CD14-positive monocyte (primary cell): ENCODE measurements around the gene SACM1L. TPM values are rescaled to one million over a fixed set of nuclear protein-coding genes. Genes with fewer than 3 reads are reported as not detected.

Source experiments
- DNase-seq, 3 donors: peaks; one replicate each; pipeline ENCODE4 v3.0.0-alpha.2; 2011 to 2022
- H2AFZ ChIP-seq: 2 replicates; pipeline ENCODE4 v1.6.0; 2012; ENCODE audit warnings: mild to moderate bottlenecking, low read depth, low read length, inconsistent platforms; ENCODE audit not compliant: insufficient read depth, poor library complexity, severe bottlenecking
- H3K27ac ChIP-seq, 2 donors: 1 replicate in 1 of 2; 2 replicates in 1 of 2; pipeline ENCODE4 v1.5.1; 2012 to 2013; ENCODE audit warnings: low read length in 2 of 2, control low read depth in 1 of 2, inconsistent platforms in 1 of 2, low read depth in 1 of 2, mild to moderate bottlenecking in 1 of 2
- H3K27me3 ChIP-seq, 2 donors: one replicate each; pipeline versions ENCODE4 v1.6.0 to v1.6.1; 2011 to 2013; ENCODE audit warnings: low read length in 2 of 2; ENCODE audit not compliant: control insufficient read depth in 2 of 2, insufficient read depth in 2 of 2
- H3K36me3 ChIP-seq, 2 donors: replicated peaks in 1 of 2; 1 replicate in 1 of 2; 2 replicates in 1 of 2; pipeline versions ENCODE4 v1.5.1 to v1.6.1; 2012 to 2013; ENCODE audit warnings: low read length in 2 of 2, control low read depth in 1 of 2, inconsistent platforms in 1 of 2, mild to moderate bottlenecking in 1 of 2; ENCODE audit not compliant: insufficient read depth in 2 of 2, control insufficient read depth in 1 of 2
- H3K4me1 ChIP-seq, 2 donors: 1 replicate in 1 of 2; 2 replicates in 1 of 2; pipeline versions ENCODE4 v1.5.1 to v1.6.1; 2012 to 2013; ENCODE audit warnings: low read length in 2 of 2, control low read depth in 1 of 2, inconsistent platforms in 1 of 2, mild to moderate bottlenecking in 1 of 2, moderate library complexity in 1 of 2; ENCODE audit not compliant: insufficient read depth in 2 of 2, control insufficient read depth in 1 of 2
- H3K4me2 ChIP-seq: replicated peaks from 2 replicates; pipeline ENCODE3; 2012; ENCODE audit warnings: low read length, moderate library complexity, mild to moderate bottlenecking; ENCODE audit not compliant: poor library complexity, severe bottlenecking; ENCODE audit errors: extremely low read depth
- H3K4me3 ChIP-seq, 3 experiments: fragments of 200-600 bp in 1 of 3; sonication (generic) in 1 of 3; replicated peaks in 1 of 3; 1 replicate in 2 of 3; 2 replicates in 1 of 3; pipeline ENCODE4 v1.5.1; 2011 to 2013; ENCODE audit warnings: low read length in 3 of 3, mild to moderate bottlenecking in 3 of 3, control low read depth in 2 of 3, low read depth in 2 of 3, inconsistent platforms in 1 of 3, moderate library complexity in 1 of 3
- H3K79me2 ChIP-seq: 2 replicates; pipeline ENCODE4 v1.6.0; 2012; ENCODE audit warnings: mild to moderate bottlenecking, control low read depth, inconsistent platforms, low read length, moderate library complexity; ENCODE audit not compliant: insufficient read depth
- H3K9ac ChIP-seq: 2 replicates; pipeline ENCODE4 v1.6.0; 2017; ENCODE audit warnings: low read length, mild to moderate bottlenecking; ENCODE audit not compliant: insufficient read depth, poor library complexity, severe bottlenecking
- H3K9me3 ChIP-seq, 2 donors: replicated peaks in 1 of 2; 1 replicate in 1 of 2; 2 replicates in 1 of 2; pipeline versions ENCODE4 v1.5.1 to v1.6.1; 2012 to 2013; ENCODE audit warnings: low read length in 2 of 2, control low read depth in 1 of 2; ENCODE audit not compliant: control insufficient read depth in 1 of 2, insufficient read depth in 1 of 2
- H4K20me1 ChIP-seq: 2 replicates; pipeline ENCODE4 v1.6.0; 2012; ENCODE audit warnings: mild to moderate bottlenecking, low read length, control low read depth, moderate library complexity; ENCODE audit not compliant: insufficient read depth
- H3K27ac Mint-ChIP-seq, 7 donors: one replicate each; pipeline ENCODE4 v1.8.0; 2020; ENCODE audit warnings: mild to moderate bottlenecking in 7 of 7, mixed read lengths in 7 of 7, moderate library complexity in 6 of 7, inconsistent platforms in 2 of 7
- H3K27me3 Mint-ChIP-seq, 3 donors: one replicate each; pipeline ENCODE4 v1.8.0; 2021 to 2022; ENCODE audit warnings: low read depth in 3 of 3, mild to moderate bottlenecking in 3 of 3, mixed read lengths in 3 of 3, moderate library complexity in 3 of 3, inconsistent platforms in 1 of 3
- H3K36me3 Mint-ChIP-seq, 2 donors: one replicate each; pipeline ENCODE4 v1.8.0; 2020; ENCODE audit warnings: mixed read lengths in 2 of 2, inconsistent platforms in 1 of 2, mild to moderate bottlenecking in 1 of 2
- H3K4me1 Mint-ChIP-seq: one replicate; pipeline ENCODE4 v1.8.0; 2020; ENCODE audit warnings: mild to moderate bottlenecking, mixed read lengths
- H3K4me3 Mint-ChIP-seq, 2 donors: one replicate each; pipeline ENCODE4 v1.8.0; 2020; ENCODE audit warnings: mild to moderate bottlenecking in 2 of 2, mixed read lengths in 2 of 2, moderate library complexity in 1 of 2
- H3K9me3 Mint-ChIP-seq, 7 donors: one replicate each; pipeline ENCODE4 v1.8.0; 2020 to 2022; ENCODE audit warnings: mixed read lengths in 7 of 7, mild to moderate bottlenecking in 6 of 7, moderate library complexity in 6 of 7, inconsistent platforms in 2 of 7
- WGBS: methylation state at CpG from one replicate; pipeline ENCODE4 v1.1.5; 2013; ENCODE audit warnings: missing lambda C conversion rate; ENCODE audit not compliant: insufficient coverage; 5-methylcytosine and 5-hydroxymethylcytosine counted together
- intact Hi-C, 2 donors: fragments of 100-400 bp; cut with micrococcal nuclease; formaldehyde crosslinking; loops; one replicate each; pipeline versions ENCODE4 v1.15.0 to v1.15.1; 2023
- polyA plus RNA-seq, 3 donors: library from polyadenylated mRNA; depleted of rRNA in 1 of 3; unstranded in 2 of 3; stranded (reverse) in 1 of 3; fragments of 300-500 nt in 2 of 3; fragments of >200 nt in 1 of 3; fragmentation: Illumina TruSeq in 2 of 3; gene quantifications; 1 replicate in 2 of 3; 2 replicates in 1 of 3; pipeline ENCODE4 v1.2.3, GENCODE V29; 2012 to 2021
- TF ChIP-seq, protein P1 (sequence below): fragments of 200-600 bp; IDR thresholded peaks from one replicate; pipeline ENCODE4 v1.8.0; 2022; ENCODE audit warnings: antibody characterized with exemption, mild to moderate bottlenecking

SACM1L gene
- polyA plus RNA-seq, 3 donors: 14.6 to 25.7 (median 21.5) TPM

DNA sequence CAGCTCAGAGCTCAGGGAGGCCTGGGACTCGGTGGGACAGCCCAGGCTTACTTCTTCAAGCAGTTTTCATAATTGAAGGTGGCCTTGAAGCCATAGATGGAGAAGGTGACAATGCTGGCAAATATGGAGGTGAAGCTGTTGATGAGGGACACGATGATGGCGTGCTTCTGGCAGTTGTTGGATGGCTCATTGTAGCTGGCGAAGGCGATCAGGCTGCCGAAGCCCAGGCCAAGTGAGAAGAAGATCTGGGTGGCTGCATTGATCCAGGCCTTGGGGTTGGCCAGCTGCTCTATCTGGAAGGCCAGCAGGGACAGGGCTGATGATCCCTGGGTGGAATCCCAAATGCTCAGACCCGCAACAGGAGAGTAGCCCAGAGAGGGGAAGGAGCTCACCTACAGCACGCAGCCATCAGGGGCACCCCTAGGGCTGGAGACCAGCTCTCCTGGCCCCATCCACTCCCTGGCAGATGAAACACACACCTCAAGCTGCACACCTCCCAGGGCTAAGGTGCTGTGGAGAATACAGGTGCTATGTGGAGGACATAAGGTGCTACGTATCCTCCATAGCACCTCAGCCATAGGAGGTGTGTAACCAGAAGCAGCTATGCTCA lies 82.1 kb downstream of the SACM1L start:
- no peaks in the 10 kb centered on the region for H3K79me2 ChIP-seq
- H3K27me3 ChIP-seq: peaks cover 0 to 5% of the 10 kb centered on the region in 2 donors
- no peaks in the 10 kb centered on the region for H3K4me1 ChIP-seq
- intact Hi-C loops: no loop called here
- no peak overlapping the region for H3K4me2 ChIP-seq
- H3K9ac ChIP-seq: no peak overlapping the region
- no peaks in the 10 kb centered on the region for H3K4me1 Mint-ChIP-seq
- TF ChIP-seq, protein P1, sequence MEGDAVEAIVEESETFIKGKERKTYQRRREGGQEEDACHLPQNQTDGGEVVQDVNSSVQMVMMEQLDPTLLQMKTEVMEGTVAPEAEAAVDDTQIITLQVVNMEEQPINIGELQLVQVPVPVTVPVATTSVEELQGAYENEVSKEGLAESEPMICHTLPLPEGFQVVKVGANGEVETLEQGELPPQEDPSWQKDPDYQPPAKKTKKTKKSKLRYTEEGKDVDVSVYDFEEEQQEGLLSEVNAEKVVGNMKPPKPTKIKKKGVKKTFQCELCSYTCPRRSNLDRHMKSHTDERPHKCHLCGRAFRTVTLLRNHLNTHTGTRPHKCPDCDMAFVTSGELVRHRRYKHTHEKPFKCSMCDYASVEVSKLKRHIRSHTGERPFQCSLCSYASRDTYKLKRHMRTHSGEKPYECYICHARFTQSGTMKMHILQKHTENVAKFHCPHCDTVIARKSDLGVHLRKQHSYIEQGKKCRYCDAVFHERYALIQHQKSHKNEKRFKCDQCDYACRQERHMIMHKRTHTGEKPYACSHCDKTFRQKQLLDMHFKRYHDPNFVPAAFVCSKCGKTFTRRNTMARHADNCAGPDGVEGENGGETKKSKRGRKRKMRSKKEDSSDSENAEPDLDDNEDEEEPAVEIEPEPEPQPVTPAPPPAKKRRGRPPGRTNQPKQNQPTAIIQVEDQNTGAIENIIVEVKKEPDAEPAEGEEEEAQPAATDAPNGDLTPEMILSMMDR: no peak
- no peaks in the 10 kb centered on the region for H4K20me1 ChIP-seq
- no peak overlapping the region for H3K27ac Mint-ChIP-seq
- H3K27me3 Mint-ChIP-seq: peaks cover 6 to 24% (median 23%) of the 10 kb centered on the region in 3 donors
- 97% methylated on average over 7 of the region's 9 CpGs for WGBS
- no peak for DNase-seq
- H3K27ac ChIP-seq: no peak overlapping the region
- H3K9me3 Mint-ChIP-seq: peaks cover 0 to 3% (median 2%) of the 10 kb centered on the region in 7 donors
- H3K9me3 ChIP-seq: no peaks in the 10 kb centered on the region
- no peaks in the 10 kb centered on the region for H3K36me3 ChIP-seq
- no peaks in the 10 kb centered on the region for H3K36me3 Mint-ChIP-seq
- H2AFZ ChIP-seq: no peak overlapping the region
- no peak overlapping the region for H3K4me3 Mint-ChIP-seq
- H3K4me3 ChIP-seq: no peak overlapping the region

DNA sequence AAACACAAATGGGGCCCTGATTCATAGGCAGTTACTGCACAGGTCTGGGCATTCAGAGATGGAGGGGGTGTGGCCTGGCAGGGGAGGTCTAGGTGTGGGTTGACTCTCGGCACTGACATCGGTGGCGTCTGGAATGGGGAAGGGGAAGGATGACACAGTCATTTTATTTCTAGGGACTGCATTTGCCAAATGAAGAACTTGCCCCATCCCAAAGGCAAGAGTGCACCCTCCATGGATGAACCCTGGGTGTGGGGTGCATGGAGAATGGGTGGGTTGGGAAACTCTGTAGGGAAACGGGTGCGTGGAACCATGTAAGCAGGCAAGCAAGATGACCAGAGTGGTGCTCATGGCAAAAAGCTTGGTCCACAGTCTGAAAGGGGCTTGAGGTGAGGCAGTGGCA lies 82.6 kb downstream of the SACM1L start:
- Histone ChIP-seq H3K27me3 (peaks cover 0 to 5% of the 10 kb centered on the region in 2 donors), H3K79me2 (no peaks in the 10 kb centered on the region), H3K9me3 (no peaks in the 10 kb centered on the region), H2AFZ (no peak overlapping the region), H3K4me3 (no peak overlapping the region), H3K36me3 (no peaks in the 10 kb centered on the region), H3K4me2 (no peak overlapping the region), H3K9ac (no peak overlapping the region), H4K20me1 (no peaks in the 10 kb centered on the region), H3K4me1 (no peaks in the 10 kb centered on the region), H3K27ac (no peak overlapping the region)
- Mint-ChIP-seq H3K4me1 (no peaks in the 10 kb centered on the region), H3K27me3 (peaks cover 6 to 24% (median 23%) of the 10 kb centered on the region in 3 donors), H3K4me3 (no peak overlapping the region), H3K9me3 (peaks cover 0 to 3% (median 2%) of the 10 kb centered on the region in 7 donors), H3K36me3 (no peaks in the 10 kb centered on the region), H3K27ac (no peak overlapping the region)
- no peak for DNase-seq
- intact Hi-C loops: no loop called here
- TF ChIP-seq, protein P1: no peak
- 48% methylated on average over 4 of the region's 5 CpGs for WGBS
